ENCODE data around the gene RNF214. TPM values are rescaled to one million over a fixed set of nuclear protein-coding genes. Genes with fewer than 3 reads are reported as not detected.

The RNF214 gene
- total and polyA plus RNA-seq, 7 experiments from 2014 or later = 9.7 to 36.0 (median 20.8) TPM

DNA sequence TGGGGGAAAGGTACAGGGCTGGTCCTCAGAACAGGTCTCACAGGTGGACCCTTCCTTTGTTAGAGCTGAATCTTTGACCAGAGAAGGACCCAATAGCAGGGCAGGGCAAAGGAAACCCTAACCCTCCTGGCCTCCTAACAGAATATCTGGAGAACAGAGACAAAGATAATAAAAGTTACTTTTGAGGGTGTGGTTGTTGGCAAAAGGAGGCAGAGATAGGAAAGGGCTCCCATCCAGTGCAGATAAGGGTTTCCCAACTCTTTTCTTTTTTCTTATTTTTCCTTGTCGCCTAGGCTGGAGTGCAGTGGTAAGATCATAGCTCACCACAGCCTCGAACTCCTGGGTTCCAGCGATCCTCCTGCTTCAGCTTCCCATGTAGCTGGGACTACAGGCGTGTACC lies 12.5 kb upstream of the RNF214 start:
- no peaks in the 10 kb centered on the region for H3K27me3 ChIP-seq (ENCODE audit: control insufficient read depth in 2 of 2, insufficient read depth in 2 of 2, low read length in 2 of 2)
- no peak overlapping the region for H3K4me3 ChIP-seq (ENCODE audit: low read length)
- Mint-ChIP-seq H3K4me1 (peaks cover 0 to 7% (median 4%) of the 10 kb centered on the region in 7 donors), H3K36me3 (peaks cover 9 to 64% (median 27%) of the 10 kb centered on the region in 5 donors), H3K9me3 (no peaks in the 10 kb centered on the region), H3K27ac (no peak overlapping the region), H3K4me3 (no peak overlapping the region), H3K27me3 (no peaks in the 10 kb centered on the region)
- no peaks in the 10 kb centered on the region for H3K9me3 ChIP-seq (ENCODE audit: control insufficient read depth in 2 of 3, low read length in 3 of 3)
- ATAC-seq = no peak
- no peaks in the 10 kb centered on the region for H3K4me1 ChIP-seq (ENCODE audit: control insufficient read depth in 2 of 2, insufficient read depth in 2 of 2, low read length in 2 of 2)
- DNase-seq = no peak
- H3K36me3 ChIP-seq (ENCODE audit: control insufficient read depth in 2 of 3, insufficient read depth in 3 of 3, low read length in 3 of 3) = peaks cover 50 to 94% (median 51%) of the 10 kb centered on the region in 3 experiments
- ChIA-PET POLR2A (interaction anchor here (0.8 to 2.9 kb wide), 4 partner anchors 9 to 40 kb away, joined by 3 to 16 read pairs (median 3); no protein-coding TSS in a partner anchor), CTCF (interaction anchor here (1.5 kb wide), 1 partner anchor 429 kb away, joined by 3 read pairs; the partner anchor contains the start of gene APOA5)
- intact Hi-C loops (cut with micrococcal nuclease) = no loop called here
- no peak overlapping the region for H3K27ac ChIP-seq (ENCODE audit: low read depth, low read length)

DNA sequence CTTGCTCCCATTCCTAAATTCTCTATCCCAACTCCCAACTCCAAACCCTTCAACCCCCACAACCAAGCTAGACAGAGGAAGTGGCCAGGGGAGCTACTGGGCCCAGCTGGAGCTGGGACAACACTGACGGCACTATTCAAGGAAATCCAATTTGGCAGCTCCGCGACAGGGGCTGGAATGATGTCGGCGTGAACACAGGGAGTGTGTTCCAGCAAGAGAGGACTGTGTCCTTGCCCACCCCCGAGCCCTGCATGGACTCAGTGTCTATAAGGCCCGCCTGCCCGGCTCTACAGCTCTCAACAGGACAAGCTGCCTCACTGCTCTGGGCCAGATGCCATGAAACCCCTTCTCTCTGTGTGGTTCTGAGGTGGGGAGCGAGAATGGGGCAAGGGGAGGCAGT lies 11.9 kb upstream of the RNF214 start:
- no peak for ATAC-seq
- Histone ChIP-seq H3K9me3 (ENCODE audit: control insufficient read depth in 2 of 3, low read length in 3 of 3) (no peaks in the 10 kb centered on the region), H3K27ac (ENCODE audit: low read depth, low read length) (no peak overlapping the region), H3K4me3 (ENCODE audit: low read length) (no peak overlapping the region), H3K27me3 (ENCODE audit: control insufficient read depth in 2 of 2, insufficient read depth in 2 of 2, low read length in 2 of 2) (no peaks in the 10 kb centered on the region), H3K4me1 (ENCODE audit: control insufficient read depth in 2 of 2, insufficient read depth in 2 of 2, low read length in 2 of 2) (no peaks in the 10 kb centered on the region), H3K36me3 (ENCODE audit: control insufficient read depth in 2 of 3, insufficient read depth in 3 of 3, low read length in 3 of 3) (peaks cover 50 to 98% (median 51%) of the 10 kb centered on the region in 3 experiments)
- peaks cover 14 to 67% (median 27%) of the 10 kb centered on the region in 5 donors for H3K36me3 Mint-ChIP-seq
- H3K27ac Mint-ChIP-seq = peak overlapping the region in 3 of 9 donors; percentile 37 to 65 (median 56)
- no peaks in the 10 kb centered on the region for H3K9me3 Mint-ChIP-seq
- intact Hi-C loops (cut with micrococcal nuclease) = no loop called here
- ChIA-PET POLR2A (interaction anchor here (1.4 to 2.9 kb wide), 3 partner anchors 8 to 23 kb away, joined by 3 to 16 read pairs (median 3); no protein-coding TSS in a partner anchor), CTCF (interaction anchor here (1.5 to 2.1 kb wide), 2 partner anchors 11 to 429 kb away, joined by 3 to 7 read pairs; partner anchors contain the start of genes APOA5 and PCSK7)
- no peak overlapping the region for H3K4me3 Mint-ChIP-seq
- peaks cover 0 to 7% (median 4%) of the 10 kb centered on the region in 7 donors for H3K4me1 Mint-ChIP-seq
- H3K27me3 Mint-ChIP-seq = no peaks in the 10 kb centered on the region
- DNase-seq = no peak

- H3K9me3 ChIP-seq (ENCODE audit: control insufficient read depth in 2 of 3, low read length in 3 of 3) = no peaks in the 10 kb centered on the region
- no peaks in the 10 kb centered on the region for H3K9me3 Mint-ChIP-seq
- H3K4me3 ChIP-seq (ENCODE audit: low read length) = no peak overlapping the region
- intact Hi-C loops (cut with micrococcal nuclease) = no loop called here
- no peaks in the 10 kb centered on the region for H3K27me3 Mint-ChIP-seq
- peaks cover 0 to 7% (median 4%) of the 10 kb centered on the region in 7 donors for H3K4me1 Mint-ChIP-seq
- ATAC-seq (no peak), DNase-seq (no peak)
- H3K36me3 ChIP-seq (ENCODE audit: control insufficient read depth in 2 of 3, insufficient read depth in 3 of 3, low read length in 3 of 3) = peaks cover 46 to 98% (median 56%) of the 10 kb centered on the region in 3 experiments
- H3K27ac Mint-ChIP-seq = peak overlapping the region in 3 of 9 donors; percentile 9 to 47 (median 12)
- H3K4me3 Mint-ChIP-seq = no peak overlapping the region
- peaks cover 14 to 66% (median 27%) of the 10 kb centered on the region in 5 donors for H3K36me3 Mint-ChIP-seq
- H3K4me1 ChIP-seq (ENCODE audit: control insufficient read depth in 2 of 2, insufficient read depth in 2 of 2, low read length in 2 of 2) = no peaks in the 10 kb centered on the region
- POLR2A ChIA-PET = interaction anchor here (0.6 to 2.9 kb wide), 3 partner anchors 8 to 54 kb away, joined by 3 to 16 read pairs (median 3); no protein-coding TSS in a partner anchor
- CTCF ChIA-PET = interaction anchor here (2.1 kb wide), 1 partner anchor 10 kb away, joined by 7 read pairs; the partner anchor contains the start of gene PCSK7
- no peak overlapping the region for H3K27ac ChIP-seq (ENCODE audit: low read depth, low read length)
- H3K27me3 ChIP-seq (ENCODE audit: control insufficient read depth in 2 of 2, insufficient read depth in 2 of 2, low read length in 2 of 2) = no peaks in the 10 kb centered on the region
Measured at GRCh38 chr11:117220999-117221774, 11.3 kb upstream of the RNF214 start.

DNA sequence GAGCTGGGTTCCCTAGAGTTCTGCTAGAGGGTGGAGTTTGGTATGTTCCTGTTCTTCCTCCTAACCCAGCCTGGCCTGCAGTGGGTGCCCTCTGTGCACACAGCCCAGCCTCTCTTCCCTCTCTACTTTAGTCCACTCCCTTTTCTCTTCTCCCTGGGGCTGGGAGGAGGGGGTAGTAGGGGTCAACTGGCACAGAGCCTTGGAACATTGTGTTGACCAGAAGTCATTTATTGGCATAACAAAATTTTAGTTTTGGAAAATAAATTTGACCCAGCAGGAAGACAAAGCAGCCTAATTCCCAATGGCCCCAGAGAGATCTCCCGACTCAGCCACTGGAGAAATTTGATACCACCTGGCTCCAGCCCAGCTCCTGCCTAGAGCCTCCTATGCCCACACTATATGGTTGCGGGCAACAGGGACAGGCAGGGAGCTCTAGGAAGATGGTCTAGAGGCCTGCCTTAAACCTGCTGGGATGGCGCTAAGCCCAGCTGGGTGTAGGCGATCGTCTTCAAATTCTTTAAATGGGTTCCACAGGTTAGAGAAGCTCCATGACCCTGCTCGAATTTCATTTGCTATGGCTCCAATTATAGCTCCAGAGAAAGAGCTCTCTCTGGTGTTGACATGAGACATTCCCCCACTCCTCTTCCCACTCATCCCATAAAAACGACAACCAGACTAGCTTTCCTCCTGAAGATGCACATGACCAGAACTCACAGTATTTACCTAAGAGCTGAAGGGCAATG lies 10.5 kb upstream of the RNF214 start:
- intact Hi-C loops (cut with micrococcal nuclease) = no loop called here
- Histone ChIP-seq H3K27me3 (ENCODE audit: control insufficient read depth in 2 of 2, insufficient read depth in 2 of 2, low read length in 2 of 2) (no peaks in the 10 kb centered on the region), H3K4me1 (ENCODE audit: control insufficient read depth in 2 of 2, insufficient read depth in 2 of 2, low read length in 2 of 2) (peaks cover 5 to 7% of the 10 kb centered on the region in 2 donors), H3K27ac (ENCODE audit: low read depth, low read length) (no peak overlapping the region), H3K9me3 (ENCODE audit: control insufficient read depth in 2 of 3, low read length in 3 of 3) (no peaks in the 10 kb centered on the region), H3K4me3 (ENCODE audit: low read length) (no peak overlapping the region), H3K36me3 (ENCODE audit: control insufficient read depth in 2 of 3, insufficient read depth in 3 of 3, low read length in 3 of 3) (peaks cover 47 to 98% (median 59%) of the 10 kb centered on the region in 3 experiments)
- DNase-seq (no peak), ATAC-seq (no peak)
- Mint-ChIP-seq H3K9me3 (no peaks in the 10 kb centered on the region), H3K36me3 (peaks cover 17 to 65% (median 29%) of the 10 kb centered on the region in 5 donors), H3K27ac (peak overlapping the region in 5 of 9 donors; percentile 14 to 72 (median 47)), H3K4me3 (no peak overlapping the region), H3K27me3 (no peaks in the 10 kb centered on the region), H3K4me1 (peaks cover 7 to 13% (median 10%) of the 10 kb centered on the region in 7 donors)
- POLR2A ChIA-PET = interaction anchor here (0.6 to 0.7 kb wide), 5 partner anchors 10 to 247 kb away, joined by 3 to 5 read pairs (median 4); partner anchors contain the start of gene PCSK7
- CTCF ChIA-PET = interaction anchor here (0.7 to 2.1 kb wide), 3 partner anchors 10 to 408 kb away, joined by 4 to 7 read pairs (median 4); partner anchors contain the start of genes PCSK7 and SIDT2

DNA sequence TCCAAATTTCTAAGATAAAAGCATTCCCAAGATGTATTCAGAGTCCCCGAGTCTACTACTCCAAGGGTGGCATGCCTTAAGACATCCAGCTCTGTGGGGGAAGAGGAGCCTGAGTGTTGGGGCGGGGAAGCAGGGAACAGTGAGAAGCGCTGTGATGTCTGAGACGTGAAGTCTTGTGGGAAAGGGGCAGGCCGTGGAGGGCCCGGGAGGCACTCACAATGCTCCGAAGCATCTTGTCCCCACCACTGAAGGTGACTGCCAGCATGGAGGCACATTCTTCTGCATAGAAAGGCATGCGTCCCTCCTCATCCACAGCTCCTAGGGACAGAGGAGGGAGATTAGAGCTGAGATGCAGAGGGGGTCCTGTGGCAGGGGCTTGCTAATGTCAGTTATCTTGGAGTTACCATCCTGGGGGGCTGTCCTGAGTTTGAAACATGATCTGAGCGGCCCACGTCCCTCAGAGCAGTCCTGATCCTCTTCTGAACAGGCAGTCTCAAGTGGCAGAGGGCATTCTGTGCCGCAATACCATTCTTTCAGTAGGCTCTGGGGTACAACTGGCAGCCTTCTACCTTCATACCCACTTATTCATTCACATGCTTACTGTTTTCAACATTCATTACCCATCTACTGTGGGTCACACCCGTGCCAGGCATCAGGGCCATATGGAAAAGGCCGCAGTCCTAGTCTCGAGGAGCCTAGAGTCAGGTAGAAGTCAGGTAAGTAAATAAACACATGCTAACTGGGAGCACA lies 9.3 kb upstream of the RNF214 start:
- ChIA-PET CTCF (interaction anchor here (1.2 kb wide), 1 partner anchor 45 kb away, joined by 4 read pairs; the partner anchor contains the start of gene SIDT2), POLR2A (interaction anchor here (1.3 kb wide), 1 partner anchor 26 kb away, joined by 4 read pairs; no protein-coding TSS in a partner anchor)
- H3K36me3 Mint-ChIP-seq = peaks cover 14 to 61% (median 30%) of the 10 kb centered on the region in 5 donors
- ATAC-seq (no peak), DNase-seq (no peak)
- Histone ChIP-seq H3K9me3 (ENCODE audit: control insufficient read depth in 2 of 3, low read length in 3 of 3) (no peaks in the 10 kb centered on the region), H3K36me3 (ENCODE audit: control insufficient read depth in 2 of 3, insufficient read depth in 3 of 3, low read length in 3 of 3) (peaks cover 46 to 98% (median 63%) of the 10 kb centered on the region in 3 experiments), H3K4me1 (ENCODE audit: control insufficient read depth in 2 of 2, insufficient read depth in 2 of 2, low read length in 2 of 2) (peaks cover 9% of the 10 kb centered on the region in 2 donors), H3K4me3 (ENCODE audit: low read length) (no peak overlapping the region), H3K27ac (ENCODE audit: low read depth, low read length) (no peak overlapping the region), H3K27me3 (ENCODE audit: control insufficient read depth in 2 of 2, insufficient read depth in 2 of 2, low read length in 2 of 2) (no peaks in the 10 kb centered on the region)
- H3K4me1 Mint-ChIP-seq = peaks cover 14 to 21% (median 16%) of the 10 kb centered on the region in 7 donors
- no peaks in the 10 kb centered on the region for H3K9me3 Mint-ChIP-seq
- no peak overlapping the region for H3K4me3 Mint-ChIP-seq
- intact Hi-C loops (cut with micrococcal nuclease) = no loop called here
- H3K27me3 Mint-ChIP-seq = no peaks in the 10 kb centered on the region
- no peak overlapping the region for H3K27ac Mint-ChIP-seq
